A673 (cell line): ENCODE measurements around the gene ITGB4. TPM values are rescaled to one million over a fixed set of nuclear protein-coding genes. Genes with fewer than 3 reads are reported as not detected.

Experiments
- BruUV-seq: library from RNA; stranded (reverse); fragments of 400-500 nt; replicated peaks from 2 replicates; lab custom pipeline; 2021; lab: Mats Ljungman, UMichigan
- CTCF ChIA-PET: fragments of 300-600 bp; sonication (Branson Sonifier 250); formaldehyde crosslinking; loops from one replicate; lab custom pipeline; 2022; ENCODE audit warnings: antibody characterized with exemption; lab: Charles Lee
- POLR2A ChIA-PET: fragments of 300-600 bp; sonication (Branson Sonifier 250); formaldehyde crosslinking; loops from one replicate; lab custom pipeline; 2022; ENCODE audit warnings: antibody characterized with exemption; ENCODE audit not compliant: low non-redundant PET; lab: Charles Lee
- DNase-seq: peaks from one replicate; pipeline ENCODE4 v3.0.0-alpha.2; 2015; ENCODE audit warnings: low spot score
- H3K27ac ChIP-seq: fragments of 200-600 bp; sonication (generic); 2 replicates; pipeline ENCODE4 v1.5.1; 2016; ENCODE audit warnings: mixed run types, low read depth, mild to moderate bottlenecking, mixed read lengths, antibody characterized with exemption, low read length; ENCODE audit not compliant: poor library complexity, severe bottlenecking
- H3K27me3 ChIP-seq: fragments of 200-600 bp; sonication (generic); replicated peaks from 2 replicates; pipeline ENCODE4 v1.6.1; 2017; ENCODE audit warnings: mixed run types, low read depth, mild to moderate bottlenecking, mixed read lengths, antibody characterized with exemption, low read length; ENCODE audit not compliant: insufficient read depth, poor library complexity
- H3K36me3 ChIP-seq: fragments of 200-600 bp; sonication (generic); 2 replicates; pipeline ENCODE4 v1.6.1; 2016; ENCODE audit warnings: mixed run types, mild to moderate bottlenecking, mixed read lengths, antibody characterized with exemption, low read length; ENCODE audit not compliant: insufficient read depth, poor library complexity, severe bottlenecking
- H3K4me1 ChIP-seq: fragments of 200-600 bp; sonication (generic); 2 replicates; pipeline ENCODE4 v1.6.1; 2017; ENCODE audit warnings: mixed run types, mild to moderate bottlenecking, mixed read lengths, antibody characterized with exemption, low read length; ENCODE audit not compliant: insufficient read depth, poor library complexity, severe bottlenecking
- H3K4me3 ChIP-seq: fragments of 200-600 bp; sonication (generic); 2 replicates; pipeline ENCODE4 v1.5.1; 2016; ENCODE audit warnings: low read depth, mixed run types, mild to moderate bottlenecking, mixed read lengths, low read length; ENCODE audit not compliant: poor library complexity, severe bottlenecking
- H3K9me3 ChIP-seq: fragments of 200-600 bp; sonication (generic); 2 replicates; pipeline ENCODE4 v1.6.1; 2016; ENCODE audit warnings: mixed run types, low read depth, mild to moderate bottlenecking, mixed read lengths, antibody characterized with exemption, low read length; ENCODE audit not compliant: poor library complexity, severe bottlenecking
- CTCF ChIP-seq: fragments of 300-800, 200-600 bp; sonication (generic); conservative IDR thresholded peaks from 2 replicates; pipeline ENCODE4 v1.5.1; 2017; ENCODE audit warnings: low read depth, mild to moderate bottlenecking, antibody characterized with exemption, low read length, moderate library complexity, mixed read lengths
- EZH2 ChIP-seq: fragments of 200-600 bp; sonication (generic); IDR thresholded peaks from 2 replicates; pipeline ENCODE4 v1.6.1; 2017; ENCODE audit warnings: borderline replicate concordance, low read depth, mild to moderate bottlenecking, mixed read lengths, antibody characterized with exemption, low read length; ENCODE audit not compliant: poor library complexity, severe bottlenecking
- intact Hi-C: fragments of 100-400 bp; cut with micrococcal nuclease; formaldehyde crosslinking; loops from one replicate; pipeline ENCODE4 v1.10.0; 2022; ENCODE audit not compliant: unreplicated experiment
- total RNA-seq: library from RNA; stranded (reverse); gene quantifications from 2 replicates; pipeline ENCODE4 v1.2.3, GENCODE V29; 2021

The ITGB4 gene
- total RNA-seq, 1 experiment from 2014 or later, result 0.95 TPM

- Histone ChIP-seq H3K4me1 (peaks cover 9% of the 10 kb centered on the region), H3K27me3 (no peaks in the 10 kb centered on the region), H3K27ac (no peak overlapping the region), H3K4me3 (no peak overlapping the region), H3K9me3 (no peaks in the 10 kb centered on the region), H3K36me3 (peaks cover 38% of the 10 kb centered on the region)
- TF ChIP-seq CTCF (no peak), EZH2 (no peak)
- DNase-seq, result no peak
- intact Hi-C loops, result no loop called here
- BruUV-seq, result no TSS peak
- POLR2A ChIA-PET, result no interaction called here
- CTCF ChIA-PET, result no interaction called here
Observed at GRCh38 chr17:75698659-75699058, 22.6 kb upstream of the ITGB4 start.

- H3K27ac ChIP-seq, result no peak overlapping the region
- no TSS peak for BruUV-seq
- H3K4me1 ChIP-seq, result no peaks in the 10 kb centered on the region
- H3K36me3 ChIP-seq, result peaks cover 49% of the 10 kb centered on the region
- H3K9me3 ChIP-seq, result no peaks in the 10 kb centered on the region
- ChIA-PET CTCF (no interaction called here), POLR2A (no interaction called here)
- no peak overlapping the region for H3K4me3 ChIP-seq
- DNase-seq, result no peak
- TF ChIP-seq EZH2 (no peak), CTCF (no peak)
- intact Hi-C loops, result no loop called here
- H3K27me3 ChIP-seq, result no peaks in the 10 kb centered on the region
Observed at GRCh38 chr17:75701288-75701687, 20.0 kb upstream of the ITGB4 start.

- intact Hi-C loops, result no loop called here
- Histone ChIP-seq H3K4me3 (no peak overlapping the region), H3K4me1 (no peaks in the 10 kb centered on the region), H3K27me3 (no peaks in the 10 kb centered on the region), H3K27ac (no peak overlapping the region), H3K36me3 (peaks cover 63% of the 10 kb centered on the region), H3K9me3 (no peaks in the 10 kb centered on the region)
- BruUV-seq, result no TSS peak
- DNase-seq, result no peak
- no peak for TF ChIP-seq EZH2
- TF ChIP-seq CTCF, result no peak
- ChIA-PET CTCF (no interaction called here), POLR2A (no interaction called here)
Observed at GRCh38 chr17:75703191-75703590, 18.1 kb upstream of the ITGB4 start.
